Endodermal cell (in vitro differentiated cells): Measurements from ENCODE around the gene KCNMA1. TPM values are rescaled to one million over a fixed set of nuclear protein-coding genes. Genes with fewer than 3 reads are reported as not detected.

Experiments
- DNase-seq: peaks from one replicate; pipeline ENCODE4 v3.0.0-alpha.2; 2017
- H3K27ac ChIP-seq: 2 replicates; pipeline ENCODE4 v1.5.1; 2013; ENCODE audit warnings: mild to moderate bottlenecking, low read depth, low read length, moderate library complexity
- H3K27me3 ChIP-seq: 2 replicates; pipeline ENCODE4 v1.6.1; 2013; ENCODE audit warnings: mild to moderate bottlenecking, low read length, moderate library complexity; ENCODE audit not compliant: insufficient read depth, control insufficient read depth, poor library complexity, severe bottlenecking
- H3K36me3 ChIP-seq: 2 replicates; pipeline ENCODE4 v1.7.0; 2013; ENCODE audit warnings: mild to moderate bottlenecking, low read length, moderate library complexity; ENCODE audit not compliant: control insufficient read depth, insufficient read depth
- H3K4me1 ChIP-seq: one replicate; pipeline ENCODE4 v1.7.0; 2013; ENCODE audit warnings: low read length; ENCODE audit not compliant: control insufficient read depth, insufficient read depth
- H3K4me3 ChIP-seq: 2 replicates; pipeline ENCODE4 v1.5.1; 2013; ENCODE audit warnings: mild to moderate bottlenecking, low read length, moderate library complexity
- H3K9ac ChIP-seq: 2 replicates; pipeline ENCODE4 v1.6.1; 2013; ENCODE audit warnings: mild to moderate bottlenecking, low read length, moderate library complexity; ENCODE audit not compliant: poor library complexity, severe bottlenecking; ENCODE audit errors: extremely low read depth
- H3K9me3 ChIP-seq: 2 replicates; pipeline ENCODE4 v1.6.1; 2013; ENCODE audit warnings: mild to moderate bottlenecking, low read length, moderate library complexity; ENCODE audit not compliant: control insufficient read depth
- H3K27ac Mint-ChIP-seq: 2 replicates; pipeline ENCODE4 v1.8.0; 2020; ENCODE audit warnings: mixed read lengths
- H3K27me3 Mint-ChIP-seq: 2 replicates; pipeline ENCODE4 v1.8.0; 2021; ENCODE audit warnings: mild to moderate bottlenecking, mixed read lengths; ENCODE audit not compliant: insufficient read depth
- H3K36me3 Mint-ChIP-seq: 2 replicates; pipeline ENCODE4 v1.8.0; 2020; ENCODE audit warnings: low read depth, mixed read lengths
- H3K4me1 Mint-ChIP-seq: 2 replicates; pipeline ENCODE4 v1.8.0; 2020; ENCODE audit warnings: mixed read lengths
- H3K4me3 Mint-ChIP-seq: 2 replicates; pipeline ENCODE4 v1.8.0; 2020; ENCODE audit warnings: mild to moderate bottlenecking, moderate library complexity, mixed read lengths
- H3K9me3 Mint-ChIP-seq: 2 replicates; pipeline ENCODE4 v1.8.0; 2020; ENCODE audit warnings: mild to moderate bottlenecking, mixed read lengths
- CTCF ChIP-seq: fragments of 200-600 bp; sonication (generic); conservative IDR thresholded peaks from 2 replicates; pipeline ENCODE4 v1.5.0; 2021; ENCODE audit warnings: antibody characterized with exemption, mild to moderate bottlenecking
- WGBS, 2 experiments: methylation state at CpG; one replicate each; pipeline versions ENCODE4 v1.1.5 to v1.1.7; 2013; ENCODE audit warnings: missing lambda C conversion rate in 2 of 2, mixed read lengths in 1 of 2; ENCODE audit not compliant: insufficient coverage in 1 of 2, insufficient read length in 1 of 2; 5-methylcytosine and 5-hydroxymethylcytosine counted together
- total RNA-seq, 2 donors: library from RNA; stranded (reverse); fragmentation: NEBNext Ultra II Directional in 1 of 2; extraction: Animal tissue kit (Norgen Biotek cat#: 25700) in 1 of 2; gene quantifications; 2 replicates in 1 of 2; 3 replicates in 1 of 2; pipeline ENCODE4 v1.2.1, GENCODE V29; 2021

Gene KCNMA1
- total RNA-seq, 2 donors from 2014 or later = 0.55 to 1.3 TPM

- Histone ChIP-seq H3K9me3 (no peaks in the 10 kb centered on the region), H3K4me3 (no peak overlapping the region), H3K36me3 (no peaks in the 10 kb centered on the region), H3K27me3 (no peaks in the 10 kb centered on the region), H3K27ac (no peak overlapping the region), H3K4me1 (no peaks in the 10 kb centered on the region), H3K9ac (no peak overlapping the region)
- Mint-ChIP-seq H3K27ac (no peak overlapping the region), H3K4me1 (no peaks in the 10 kb centered on the region), H3K4me3 (no peak overlapping the region), H3K27me3 (no peaks in the 10 kb centered on the region), H3K9me3 (no peaks in the 10 kb centered on the region), H3K36me3 (no peaks in the 10 kb centered on the region)
- 71 to 88% methylated on average over 2 to 4 of the region's 4 CpGs for WGBS, 2 experiments
- no peak for TF ChIP-seq CTCF
- no peak for DNase-seq
These were observed 751.8 kb downstream of the KCNMA1 start for GRCh38 chr10:76885816-76886215.

GRCh38 chr10:76884673-76885275 is 752.8 kb downstream of the KCNMA1 start:
- 95% methylated on average over 2 of the region's 4 CpGs; no CpG with 5 or more reads in 1 of the 2 experiments for WGBS, 2 experiments
- Histone ChIP-seq H3K9ac (no peak overlapping the region), H3K9me3 (no peaks in the 10 kb centered on the region), H3K4me3 (no peak overlapping the region), H3K27ac (no peak overlapping the region), H3K4me1 (no peaks in the 10 kb centered on the region), H3K27me3 (no peaks in the 10 kb centered on the region), H3K36me3 (no peaks in the 10 kb centered on the region)
- H3K4me3 Mint-ChIP-seq = no peak overlapping the region
- no peak for DNase-seq
- no peak overlapping the region for H3K27ac Mint-ChIP-seq
- TF ChIP-seq CTCF = no peak
- H3K27me3 Mint-ChIP-seq = no peaks in the 10 kb centered on the region
- H3K9me3 Mint-ChIP-seq = no peaks in the 10 kb centered on the region
- no peaks in the 10 kb centered on the region for H3K4me1 Mint-ChIP-seq
- H3K36me3 Mint-ChIP-seq = no peaks in the 10 kb centered on the region

GRCh38 chr10:76883596-76883995 is 754.0 kb downstream of the KCNMA1 start:
- no peaks in the 10 kb centered on the region for H3K4me1 ChIP-seq
- no peak for TF ChIP-seq CTCF
- Mint-ChIP-seq H3K27me3 (no peaks in the 10 kb centered on the region), H3K27ac (no peak overlapping the region), H3K4me3 (no peak overlapping the region), H3K9me3 (no peaks in the 10 kb centered on the region), H3K4me1 (no peaks in the 10 kb centered on the region), H3K36me3 (no peaks in the 10 kb centered on the region)
- H3K9me3 ChIP-seq = no peaks in the 10 kb centered on the region
- no CpG with 5 or more reads among the region's 1 CpG for WGBS, 2 experiments
- no peak overlapping the region for H3K27ac ChIP-seq
- no peaks in the 10 kb centered on the region for H3K36me3 ChIP-seq
- no peak for DNase-seq
- H3K4me3 ChIP-seq = no peak overlapping the region
- no peaks in the 10 kb centered on the region for H3K27me3 ChIP-seq
- H3K9ac ChIP-seq = no peak overlapping the region
